Placental pericyte (primary cell): Measurements from ENCODE around the gene SYT15. TPM values are rescaled to one million over a fixed set of nuclear protein-coding genes. Genes with fewer than 3 reads are reported as not detected.

Experiments
- total RNA-seq: library from RNA; depleted of rRNA; stranded (reverse); fragments of >200 nt; gene quantifications from 2 replicates; pipeline ENCODE4 v1.2.3, GENCODE V29; 2012

SYT15 gene
- total RNA-seq: 0.22 and 0.43 TPM in 2 replicates

GRCh38 chr10:46578474-46579178 lies at the start of gene SYT15:
TSS of gene SYT15 (plus strand) at chr10:46579128. CDS start at chr10:46579169, 41 bp downstream.

GRCh38 chr10:46556515-46557318 lies 22.2 kb upstream of the SYT15 start, which contains the start of gene GPRIN2:
TSS of gene GPRIN2 (minus strand) at chr10:46556658. CDS start at chr10:46550736, 5,922 bp downstream.

Other genes starting within 250 kb of the SYT15 start
- gene ANXA8L1, start 203.4 kb upstream of the SYT15 start, total RNA-seq: 10.3 and 13.8 TPM in 2 replicates
- gene NPY4R, start 113.2 kb upstream of the SYT15 start, total RNA-seq: 0.22 TPM in 1 of 2 replicates, not detected in the other
- not detected in 2 replicates for gene GPRIN2, start 22.5 kb upstream of the SYT15 start, total RNA-seq